OCI-LY1 (cell line): Measurements from ENCODE around the gene STRIP1.
"Not testable (repeated sequence)": the region's sequence is repeated elsewhere in the genome, so short reads cannot be mapped to it uniquely, and the experiment has no call there.

ENCODE experiments used
- H2AFZ ChIP-seq: fragments of 200-600 bp; sonication (generic), shearing (Covaris generic); 2 replicates; pipeline ENCODE4 v1.6.0; 2014; ENCODE audit warnings: antibody characterized with exemption, mild to moderate bottlenecking, low read length
- H3F3A ChIP-seq: fragments of 200-600 bp; sonication (generic), shearing (Covaris generic); 2 replicates; pipeline ENCODE4 v1.6.0; 2014; ENCODE audit warnings: mild to moderate bottlenecking, antibody characterized with exemption, low read length, moderate library complexity; ENCODE audit not compliant: insufficient read depth
- H3K27ac ChIP-seq: fragments of 200-600 bp; sonication (generic); 2 replicates; pipeline ENCODE4 v1.5.1; 2014; ENCODE audit warnings: low read length, mixed run types, mild to moderate bottlenecking, low read depth; ENCODE audit not compliant: poor library complexity, severe bottlenecking
- H3K27me3 ChIP-seq: fragments of 200-600 bp; sonication (generic); 2 replicates; pipeline ENCODE4 v1.6.0; 2014; ENCODE audit warnings: antibody characterized with exemption, mild to moderate bottlenecking, low read length, moderate library complexity; ENCODE audit not compliant: insufficient read depth
- H3K36me3 ChIP-seq: fragments of 200-600 bp; sonication (generic); 2 replicates; pipeline ENCODE4 v1.6.1; 2014; ENCODE audit warnings: mild to moderate bottlenecking, antibody characterized with exemption, low read length, moderate library complexity, mixed read lengths; ENCODE audit not compliant: insufficient read depth
- H3K4me1 ChIP-seq: fragments of 200-600 bp; sonication (generic); 2 replicates; pipeline ENCODE4 v1.5.1; 2014; ENCODE audit warnings: mild to moderate bottlenecking, low read length, moderate library complexity; ENCODE audit not compliant: insufficient read depth, severe bottlenecking
- H3K4me2 ChIP-seq: fragments of 200-600 bp; sonication (generic), shearing (Covaris generic); 2 replicates; pipeline ENCODE4 v1.6.1; 2014; ENCODE audit warnings: low read length
- H3K4me3 ChIP-seq: fragments of 200-600 bp; sonication (generic); 2 replicates; pipeline ENCODE4 v1.5.1; 2014; ENCODE audit warnings: low read length, low read depth, mild to moderate bottlenecking, mixed read lengths; ENCODE audit not compliant: poor library complexity, severe bottlenecking
- H3K79me2 ChIP-seq: fragments of 200-600 bp; shearing (Covaris generic); 2 replicates; pipeline ENCODE4 v1.6.1; 2016; ENCODE audit warnings: mixed run types, low read length, mixed read lengths; ENCODE audit not compliant: insufficient read depth
- H3K9ac ChIP-seq: fragments of 200-600 bp; sonication (generic), shearing (Covaris generic); 2 replicates; pipeline ENCODE4 v1.6.1; 2014; ENCODE audit warnings: mild to moderate bottlenecking, low read length, mixed read lengths
- H3K9me2 ChIP-seq: fragments of 200-600 bp; sonication (generic), shearing (Covaris generic); 2 replicates; pipeline ENCODE4 v1.6.1; 2014; ENCODE audit warnings: low read depth, mild to moderate bottlenecking, low read length, mixed read lengths
- H3K9me3 ChIP-seq: fragments of 200-600 bp; shearing (Covaris generic); 2 replicates; pipeline ENCODE4 v1.6.1; 2014; ENCODE audit warnings: low read length, mixed read lengths
- H4K20me1 ChIP-seq: fragments of 200-600 bp; sonication (generic), shearing (Covaris generic); 2 replicates; pipeline ENCODE4 v1.6.0; 2016; ENCODE audit warnings: mild to moderate bottlenecking, low read length; ENCODE audit not compliant: insufficient read depth
- EZH2 ChIP-seq: fragments of 200-600 bp; sonication (generic), shearing (Covaris generic); IDR thresholded peaks from 2 replicates; pipeline ENCODE4 v1.8.0; 2017; ENCODE audit warnings: borderline replicate concordance, mixed run types, mild to moderate bottlenecking, antibody characterized with exemption, low read length, moderate library complexity, mixed read lengths
- TF ChIP-seq, protein P1 (sequence below): fragments of 200-600 bp; sonication (generic), shearing (Covaris generic); IDR thresholded peaks from 2 replicates; pipeline ENCODE4 v1.5.1; 2017; ENCODE audit warnings: mild to moderate bottlenecking, antibody characterized with exemption, low read length, moderate library complexity, mixed read lengths

The STRIP1 gene

DNA sequence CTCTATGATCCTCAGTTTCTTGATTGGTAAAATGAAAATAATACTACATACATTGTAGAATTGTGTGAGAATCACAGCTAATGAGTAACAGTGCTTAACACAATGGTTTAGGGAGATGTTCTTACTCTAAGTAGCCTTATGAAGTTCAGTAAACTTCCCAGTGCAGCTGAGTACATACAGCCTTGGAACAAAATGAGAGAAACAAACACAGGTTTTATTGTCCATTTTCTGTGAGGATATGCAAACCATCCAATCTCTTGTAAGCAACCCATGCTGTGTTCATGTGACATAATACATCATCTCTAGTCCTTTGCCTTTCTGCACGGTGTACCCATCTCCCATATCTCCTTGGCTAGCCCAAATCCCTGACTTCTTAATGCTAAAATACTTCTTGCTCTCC is 14.7 kb upstream of the STRIP1 start:
- no peaks in the 10 kb centered on the region for H4K20me1 ChIP-seq
- H3F3A ChIP-seq, result no peaks in the 10 kb centered on the region
- H3K79me2 ChIP-seq, result no peaks in the 10 kb centered on the region
- TF ChIP-seq EZH2, result no peak
- TF ChIP-seq, protein P1, sequence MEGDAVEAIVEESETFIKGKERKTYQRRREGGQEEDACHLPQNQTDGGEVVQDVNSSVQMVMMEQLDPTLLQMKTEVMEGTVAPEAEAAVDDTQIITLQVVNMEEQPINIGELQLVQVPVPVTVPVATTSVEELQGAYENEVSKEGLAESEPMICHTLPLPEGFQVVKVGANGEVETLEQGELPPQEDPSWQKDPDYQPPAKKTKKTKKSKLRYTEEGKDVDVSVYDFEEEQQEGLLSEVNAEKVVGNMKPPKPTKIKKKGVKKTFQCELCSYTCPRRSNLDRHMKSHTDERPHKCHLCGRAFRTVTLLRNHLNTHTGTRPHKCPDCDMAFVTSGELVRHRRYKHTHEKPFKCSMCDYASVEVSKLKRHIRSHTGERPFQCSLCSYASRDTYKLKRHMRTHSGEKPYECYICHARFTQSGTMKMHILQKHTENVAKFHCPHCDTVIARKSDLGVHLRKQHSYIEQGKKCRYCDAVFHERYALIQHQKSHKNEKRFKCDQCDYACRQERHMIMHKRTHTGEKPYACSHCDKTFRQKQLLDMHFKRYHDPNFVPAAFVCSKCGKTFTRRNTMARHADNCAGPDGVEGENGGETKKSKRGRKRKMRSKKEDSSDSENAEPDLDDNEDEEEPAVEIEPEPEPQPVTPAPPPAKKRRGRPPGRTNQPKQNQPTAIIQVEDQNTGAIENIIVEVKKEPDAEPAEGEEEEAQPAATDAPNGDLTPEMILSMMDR, result no peak
- no peak overlapping the region for H3K4me3 ChIP-seq
- H3K4me2 ChIP-seq, result no peak overlapping the region
- H3K4me1 ChIP-seq, result no peaks in the 10 kb centered on the region
- H2AFZ ChIP-seq, result no peak overlapping the region
- H3K9me2 ChIP-seq, result no peaks in the 10 kb centered on the region
- H3K36me3 ChIP-seq, result peaks cover 95% of the 10 kb centered on the region
- H3K9me3 ChIP-seq, result no peaks in the 10 kb centered on the region
- H3K27ac ChIP-seq, result no peak overlapping the region
- no peak overlapping the region for H3K9ac ChIP-seq
- H3K27me3 ChIP-seq, result no peaks in the 10 kb centered on the region

DNA sequence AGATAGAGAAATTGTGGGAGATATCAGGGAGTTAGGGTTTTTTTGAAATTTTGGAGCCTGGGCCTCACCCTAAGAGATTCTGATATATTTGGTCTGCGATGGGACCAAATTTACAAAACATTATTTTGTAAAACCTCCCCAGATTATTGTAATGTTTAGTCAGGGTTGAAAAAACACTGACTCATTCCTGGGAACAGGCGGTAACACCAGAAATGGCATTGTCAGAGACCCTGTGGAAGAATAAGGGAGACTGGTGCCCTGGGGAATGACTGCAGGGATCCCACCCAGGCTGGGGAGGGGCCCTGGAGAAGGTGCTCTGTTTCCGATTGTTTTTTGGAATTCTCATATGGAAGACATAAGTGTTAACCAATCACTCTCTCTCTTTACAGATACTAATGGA is 13.1 kb upstream of the STRIP1 start:
- TF ChIP-seq, protein P1, result no peak
- no peak for TF ChIP-seq EZH2
- no peak overlapping the region for H3K27ac ChIP-seq
- no peaks in the 10 kb centered on the region for H3F3A ChIP-seq
- H3K4me1 ChIP-seq, result no peaks in the 10 kb centered on the region
- no peak overlapping the region for H3K9ac ChIP-seq
- peaks cover 82% of the 10 kb centered on the region for H3K36me3 ChIP-seq
- H3K4me2 ChIP-seq, result no peak overlapping the region
- H3K9me3 ChIP-seq, result no peaks in the 10 kb centered on the region
- H3K27me3 ChIP-seq, result no peaks in the 10 kb centered on the region
- no peak overlapping the region for H2AFZ ChIP-seq
- no peaks in the 10 kb centered on the region for H3K9me2 ChIP-seq
- H3K79me2 ChIP-seq, result no peaks in the 10 kb centered on the region
- H4K20me1 ChIP-seq, result no peaks in the 10 kb centered on the region
- no peak overlapping the region for H3K4me3 ChIP-seq

DNA sequence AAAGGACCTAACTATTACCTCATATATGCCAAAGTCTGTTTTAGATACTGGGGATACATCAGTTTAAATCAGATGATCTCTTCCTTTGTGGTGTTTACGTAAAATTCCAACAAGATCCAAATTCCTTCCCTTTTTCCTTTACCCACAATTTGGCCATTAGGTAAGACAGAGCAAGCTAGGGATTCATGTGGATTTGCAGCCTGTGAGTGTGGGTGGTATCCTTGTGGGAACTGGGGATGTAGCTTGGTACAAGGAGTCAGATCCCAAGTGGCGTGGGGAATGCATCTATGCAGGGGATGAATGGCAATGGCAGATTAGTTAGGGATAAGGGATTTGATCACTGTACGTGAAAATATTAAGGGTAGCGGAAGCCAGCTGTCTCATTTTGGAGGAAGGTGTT is 9.8 kb upstream of the STRIP1 start:
- Histone ChIP-seq H3F3A (no peaks in the 10 kb centered on the region), H3K79me2 (no peaks in the 10 kb centered on the region), H3K4me2 (no peak overlapping the region), H3K9ac (no peak overlapping the region), H3K36me3 (peaks cover 50% of the 10 kb centered on the region), H2AFZ (no peak overlapping the region), H4K20me1 (no peaks in the 10 kb centered on the region), H3K9me3 (no peaks in the 10 kb centered on the region), H3K27ac (no peak overlapping the region), H3K27me3 (no peaks in the 10 kb centered on the region), H3K4me3 (no peak overlapping the region), H3K4me1 (no peaks in the 10 kb centered on the region), H3K9me2 (no peaks in the 10 kb centered on the region)
- TF ChIP-seq, protein P1, result no peak
- no peak for TF ChIP-seq EZH2

DNA sequence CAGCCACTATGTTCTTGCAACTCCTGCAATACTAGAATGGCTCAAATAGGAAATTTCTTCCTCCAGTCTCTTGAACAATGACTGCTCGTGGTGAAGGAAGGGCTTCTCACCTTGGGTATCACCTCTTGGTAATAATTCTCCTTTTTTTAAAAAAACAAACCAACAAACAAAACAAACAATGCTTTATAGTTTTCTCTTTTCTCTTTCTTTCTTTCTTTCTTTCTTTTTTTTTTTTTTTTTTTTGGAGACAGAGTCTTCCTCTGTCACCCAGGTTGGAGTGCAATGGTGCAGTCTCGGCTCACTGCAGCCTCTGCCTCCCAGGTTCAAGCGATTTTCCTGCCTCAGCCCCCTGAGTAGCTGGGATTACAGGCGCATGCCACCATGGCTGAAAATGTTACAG is 3.7 kb upstream of the STRIP1 start:
- not testable (repeated sequence) for H3K9me2 ChIP-seq, H2AFZ ChIP-seq, H3K79me2 ChIP-seq, H3F3A ChIP-seq, H3K36me3 ChIP-seq, H3K9me3 ChIP-seq, H4K20me1 ChIP-seq, H3K27me3 ChIP-seq
- Histone ChIP-seq H3K4me1 (peaks cover 41% of the 10 kb centered on the region), H3K27ac (peak overlapping the region; percentile 42), H3K9ac (peak overlapping the region; percentile 8; the same call in 1 of the 2 replicates), H3K4me3 (peak overlapping the region; percentile 12), H3K4me2 (peak overlapping the region; percentile 53)
